OCI-LY3 (cell line): ENCODE data around the gene HYI.

ENCODE experiments used
- CTCF ChIP-seq: fragments of 200-600, 300-600 bp; sonication (generic); IDR thresholded peaks from 2 replicates; pipeline ENCODE4 v1.5.1; 2014; ENCODE audit warnings: antibody characterized with exemption, low read length, low read depth
- EZH2phosphoT487 ChIP-seq: fragments of 200-600 bp; shearing (Covaris generic); IDR thresholded peaks from 2 replicates; pipeline ENCODE4 v1.6.1; 2018; ENCODE audit warnings: antibody characterized with exemption, mixed run types, low read depth

GRCh38 chr1:43446388-43446740 is 7.4 kb downstream of the HYI start:
- TF ChIP-seq CTCF, result no peak
- no peak for TF ChIP-seq EZH2phosphoT487
